HG03045 (cell line): ENCODE measurements around the gene KRTAP13-2.

Source experiments
- ATAC-seq: cut with Tn5 transposase; IDR thresholded peaks from one replicate; pipeline ENCODE4 v1.9.1; 2021; ENCODE audit warnings: mild to moderate bottlenecking, moderate library complexity; ENCODE audit not compliant: unreplicated experiment

The KRTAP13-2 gene, protein sequence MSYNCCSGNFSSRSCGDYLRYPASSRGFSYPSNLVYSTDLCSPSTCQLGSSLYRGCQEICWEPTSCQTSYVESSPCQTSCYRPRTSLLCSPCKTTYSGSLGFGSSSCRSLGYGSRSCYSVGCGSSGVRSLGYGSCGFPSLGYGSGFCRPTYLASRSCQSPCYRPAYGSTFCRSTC

DNA sequence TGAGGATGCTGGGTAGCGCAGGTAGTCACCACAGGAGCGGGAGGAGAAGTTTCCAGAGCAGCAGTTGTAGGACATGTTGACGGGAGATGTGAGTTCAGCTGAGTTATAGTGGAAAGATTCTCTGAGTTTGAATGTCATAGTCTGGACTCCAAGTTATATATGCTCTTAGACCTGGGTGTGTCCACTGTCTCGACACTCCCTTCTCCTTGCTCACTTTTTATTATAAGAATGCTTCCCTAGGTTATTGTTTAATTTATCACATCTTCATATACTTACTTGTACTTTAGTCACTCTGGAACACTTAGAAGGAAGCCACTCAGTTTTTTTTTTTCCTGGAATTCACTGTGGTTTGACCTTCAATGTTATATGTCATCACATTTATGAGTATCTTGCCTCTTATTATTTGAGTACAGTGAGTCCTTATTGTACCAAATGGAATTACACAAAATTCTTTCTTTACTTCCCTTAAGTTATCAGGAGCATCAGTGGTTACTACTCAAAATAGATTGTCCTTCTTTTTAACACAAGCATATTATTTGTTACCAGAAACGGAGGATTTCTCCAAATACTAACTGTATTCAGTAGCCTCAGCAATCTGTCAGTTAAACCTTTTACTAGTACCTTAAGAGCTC lies at the start of gene KRTAP13-2:
KRTAP13-2 (minus strand) TSS at position 133 of the 632 bp plus-strand sequence; CDS start at position 75, 58 bp downstream.
- no peak for ATAC-seq

- no peak for ATAC-seq
Measured at GRCh38 chr21:30415993-30416392, 43.9 kb upstream of the KRTAP13-2 start.

- no peak for ATAC-seq
Measured at GRCh38 chr21:30408782-30409494, 36.9 kb upstream of the KRTAP13-2 start.

DNA sequence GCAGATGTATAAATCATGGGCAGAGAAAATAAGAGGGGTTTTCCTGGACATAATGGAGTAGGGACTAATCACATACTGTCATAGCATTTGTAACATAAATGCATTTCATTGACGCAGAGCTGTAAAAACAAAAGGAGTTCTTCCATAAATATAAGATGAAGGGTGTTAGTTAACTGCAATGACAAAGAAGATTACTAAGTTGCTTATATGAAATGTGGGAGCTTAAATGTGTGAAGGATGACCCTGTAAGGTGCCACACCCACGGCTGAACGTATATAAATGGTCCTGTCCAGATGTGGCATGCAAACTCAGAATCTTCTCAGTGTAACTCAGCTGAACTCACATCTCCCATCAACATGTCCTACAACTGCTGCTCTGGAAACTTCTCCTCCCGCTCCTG lies 23.7 kb upstream of the KRTAP13-2 start, which contains the start of gene KRTAP13-1:
KRTAP13-1 (plus strand) TSS at position 301 of the 400 bp plus-strand sequence; CDS start at position 357, 56 bp downstream.
- ATAC-seq: no peak

GRCh38 chr21:30391492-30392025 lies 19.5 kb upstream of the KRTAP13-2 start:
- ATAC-seq: no peak

- ATAC-seq: no peak
Measured at GRCh38 chr21:30382201-30382600, 10.1 kb upstream of the KRTAP13-2 start.

- no peak for ATAC-seq
Measured at GRCh38 chr21:30355906-30356305, 16.2 kb downstream of the KRTAP13-2 start.

DNA sequence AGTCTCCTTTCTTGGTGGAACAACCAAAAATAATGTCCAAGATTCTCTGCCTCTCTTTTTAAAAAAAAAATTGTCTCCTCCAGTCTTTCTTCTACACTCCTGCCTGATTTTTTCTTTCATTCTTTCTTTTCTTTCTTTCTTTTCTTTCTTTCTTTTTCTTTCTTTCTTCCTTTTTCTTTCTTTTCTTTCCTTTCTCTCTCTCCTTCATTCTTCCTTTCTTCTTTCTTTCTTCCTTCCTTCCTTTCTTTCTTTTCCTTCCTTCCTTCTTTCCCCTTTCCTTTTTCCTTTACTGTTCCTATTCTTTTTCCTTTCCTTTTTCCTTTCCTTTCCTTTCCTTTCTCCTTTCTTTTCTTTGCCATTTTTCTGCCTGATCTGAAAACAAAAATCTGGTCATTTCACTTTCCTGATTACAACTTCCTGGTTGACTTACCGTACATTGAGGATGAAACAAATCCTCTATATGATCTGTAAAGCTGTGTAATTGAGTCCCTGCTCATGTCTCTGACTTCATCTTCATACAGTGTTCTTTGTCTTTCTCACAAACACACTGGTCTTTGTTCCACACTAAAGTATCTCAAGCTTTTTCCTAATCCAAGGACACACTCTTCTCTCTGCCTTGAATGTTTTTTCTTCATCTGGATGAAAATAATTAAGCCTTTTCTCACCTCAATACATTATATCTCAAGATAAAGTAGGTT lies 17.6 kb downstream of the KRTAP13-2 start:
- no peak for ATAC-seq

DNA sequence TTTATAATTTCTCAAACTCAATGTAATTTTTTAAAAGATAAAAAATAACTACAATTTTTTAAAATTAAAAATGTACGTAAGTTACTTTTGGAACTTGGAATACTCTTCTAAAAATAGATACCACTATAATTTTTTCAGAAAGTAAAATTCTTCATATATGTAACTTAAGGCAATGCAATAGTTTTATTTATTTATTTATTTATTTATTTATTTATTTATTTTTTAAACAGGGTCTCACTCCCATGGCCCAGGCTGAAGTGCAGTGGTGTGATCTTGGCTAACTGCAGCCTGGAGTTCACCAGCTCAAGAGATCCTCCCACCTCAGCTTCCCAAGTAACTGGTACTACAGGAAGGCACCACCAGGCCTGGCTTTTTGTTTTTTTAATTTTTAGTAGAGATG lies 20.5 kb downstream of the KRTAP13-2 start:
- ATAC-seq: no peak

DNA sequence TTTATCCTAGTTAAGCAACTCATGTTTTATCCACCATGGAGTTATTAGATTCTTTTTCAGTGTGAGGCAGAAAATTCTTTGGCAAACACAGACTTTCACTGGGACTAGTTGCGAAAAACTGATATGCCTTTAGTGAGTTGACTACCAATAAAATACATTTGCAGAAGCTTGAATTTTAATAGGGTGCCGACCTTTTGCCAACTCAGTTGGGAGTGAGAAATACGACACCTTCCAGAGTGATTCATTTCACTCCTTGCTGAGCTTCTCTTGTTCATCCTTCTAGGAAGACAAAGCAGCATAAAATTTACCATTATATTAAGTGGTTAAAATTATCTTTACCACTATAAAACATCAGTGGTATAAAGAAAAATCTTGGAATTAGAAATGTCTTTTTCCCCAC lies 22.5 kb downstream of the KRTAP13-2 start:
- ATAC-seq: no peak

GRCh38 chr21:30348506-30348905 lies 23.6 kb downstream of the KRTAP13-2 start, which contains the start of gene KRTAP23-1:
Gene KRTAP23-1 (minus strand): TSS chr21:30348606. CDS start chr21:30348606, 0 bp downstream.
- ATAC-seq: no peak

- no peak for ATAC-seq
Measured at GRCh38 chr21:30345014-30345413, 27.1 kb downstream of the KRTAP13-2 start.

DNA sequence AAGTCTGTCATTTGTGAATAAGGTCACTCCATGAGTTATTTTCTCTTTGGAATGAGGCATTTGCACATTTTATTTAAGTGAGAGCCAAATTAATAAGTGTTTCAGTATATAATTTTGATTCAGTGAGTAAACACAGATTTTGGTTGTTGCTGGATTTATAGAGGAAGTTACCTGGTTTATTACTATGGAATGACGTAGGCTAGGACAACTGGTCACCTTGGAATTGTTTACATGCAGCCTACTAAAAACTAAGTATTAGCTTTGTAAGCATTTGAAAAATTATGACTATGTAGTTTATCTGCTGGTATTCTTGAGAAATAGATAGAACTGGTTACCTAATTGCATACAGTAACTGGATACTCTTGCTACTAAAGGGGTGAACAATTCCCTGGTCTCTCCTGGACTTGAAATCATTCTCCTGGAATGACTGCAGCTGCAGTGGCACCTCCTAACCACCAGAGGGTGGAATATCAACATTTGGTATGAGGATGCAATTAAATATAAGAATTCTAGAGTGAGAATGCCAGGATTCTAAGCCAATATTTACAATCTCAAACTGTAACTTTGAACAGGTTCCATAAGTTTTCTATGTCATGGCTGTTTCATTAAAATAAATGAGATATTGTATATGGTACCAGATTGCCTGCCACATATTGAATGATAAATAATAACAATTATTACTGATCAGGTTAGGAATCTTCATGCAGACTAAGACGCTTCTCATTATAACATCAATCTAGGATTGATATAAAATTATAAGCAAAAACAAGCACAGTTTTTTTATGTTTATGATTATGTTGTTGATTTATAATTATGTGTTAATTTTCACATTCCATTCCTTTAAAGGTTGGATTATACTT lies 31.1 kb downstream of the KRTAP13-2 start:
- ATAC-seq: no peak

- ATAC-seq: no peak
Measured at GRCh38 chr21:30338717-30339116, 33.4 kb downstream of the KRTAP13-2 start.

GRCh38 chr21:30337772-30338171 lies 34.3 kb downstream of the KRTAP13-2 start:
- no peak for ATAC-seq

DNA sequence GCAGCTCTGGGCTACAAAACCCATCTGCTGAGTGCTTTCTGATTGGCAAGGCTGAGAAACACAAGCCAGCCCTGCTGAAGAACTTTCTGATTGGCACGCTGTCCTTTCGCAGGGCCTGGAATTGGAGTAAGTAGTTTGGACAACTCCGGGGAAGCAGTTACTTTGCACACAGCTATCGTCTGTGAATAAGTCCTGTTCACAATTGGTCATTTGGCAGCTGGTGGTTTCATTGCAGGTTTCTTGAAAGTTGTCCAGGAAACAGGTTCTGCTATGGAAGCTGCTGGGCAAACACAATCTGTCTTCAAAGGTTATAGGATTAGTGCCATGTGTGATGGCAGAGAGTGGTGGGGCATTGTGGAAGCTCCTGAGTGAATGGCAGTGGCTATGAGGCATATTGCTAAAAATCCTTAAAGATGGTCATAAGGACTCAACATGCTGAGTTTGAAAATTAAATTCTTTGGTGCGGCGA lies 34.8 kb downstream of the KRTAP13-2 start, which contains the start of gene KRTAP27-1:
KRTAP27-1 (minus strand) TSS at position 419 of the 469 bp plus-strand sequence; CDS start at position 393, 26 bp downstream.
- no peak for ATAC-seq

- ATAC-seq: no peak
Measured at GRCh38 chr21:30336596-30336995, 35.5 kb downstream of the KRTAP13-2 start.

DNA sequence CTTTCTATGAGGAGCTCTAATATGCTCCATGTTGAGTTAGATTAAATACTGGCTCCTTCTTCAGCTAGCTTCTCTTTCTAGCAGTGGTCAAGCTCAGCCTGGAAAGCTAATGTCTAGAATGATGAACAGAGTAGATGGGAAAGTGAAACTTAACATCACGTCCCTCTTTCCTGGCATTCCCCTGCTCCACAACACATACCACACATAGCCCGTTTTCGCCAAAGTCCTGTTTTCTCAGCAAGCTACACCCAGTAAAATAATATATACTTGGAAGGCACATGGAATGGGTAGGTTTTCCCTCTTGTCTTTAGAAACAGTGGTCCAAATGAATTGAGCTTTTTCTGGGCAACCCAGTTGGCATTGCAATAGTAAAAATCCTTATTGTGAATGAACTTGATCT lies 38.3 kb downstream of the KRTAP13-2 start:
- no peak for ATAC-seq

DNA sequence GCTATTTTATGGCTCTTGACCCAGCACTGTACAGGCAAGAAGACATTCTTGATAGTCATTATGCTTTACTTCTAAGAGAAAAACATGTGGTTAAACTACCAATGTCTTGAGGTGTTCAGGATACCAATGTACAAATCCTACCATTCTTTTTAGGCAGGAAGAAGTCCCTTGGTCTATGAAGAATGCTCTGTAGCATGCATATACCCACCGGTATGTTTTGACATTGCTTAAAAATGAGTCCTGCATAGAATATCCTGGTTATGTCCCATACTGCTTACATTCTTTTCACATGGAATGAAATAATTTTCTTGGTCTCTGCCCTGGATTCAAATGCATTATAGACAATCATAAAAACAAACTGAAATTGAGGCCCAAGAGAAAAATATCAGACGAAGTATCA lies 39.4 kb downstream of the KRTAP13-2 start:
- no peak for ATAC-seq
